Stimulated activated CD8-positive, alpha-beta memory T cell treated with anti-CD3 and anti-CD28 coated beads, Interleukin-4, amount 100 ng/mL, for 1 hour (primary cell): ENCODE results near the gene KHDC1.
"Not testable (repeated sequence)": the region's sequence is repeated elsewhere in the genome, so short reads cannot be mapped to it uniquely, and the experiment has no call there.

ENCODE experiments used
- DNase-seq, 2 donors: peaks; one replicate each; pipeline ENCODE4 v3.0.0-alpha.2; 2020; ENCODE audit warnings: low read depth in 2 of 2, low spot score in 1 of 2

KHDC1 gene

GRCh38 chr6:73262671-73263569 is at the start of gene KHDC1:
Gene KHDC1, minus strand, starts transcription at chr6:73263196. Its CDS starts 20,679 bp downstream, at chr6:73242517.
- peak; percentile 15 to 35 for DNase-seq

GRCh38 chr6:73310503-73310845 is 47.5 kb upstream of the KHDC1 start:
- DNase-seq, result not testable (repeated sequence)

- DNase-seq, result peak; percentile 17
Observed at GRCh38 chr6:73309785-73310502, 46.9 kb upstream of the KHDC1 start.

- no peak for DNase-seq
Observed at GRCh38 chr6:73309535-73309784, 46.5 kb upstream of the KHDC1 start.

- DNase-seq, result no peak
Observed at GRCh38 chr6:73308712-73309534, 45.9 kb upstream of the KHDC1 start.

- not testable (repeated sequence) for DNase-seq
Observed at GRCh38 chr6:73303773-73304172, 40.8 kb upstream of the KHDC1 start.

GRCh38 chr6:73302339-73302738 is 39.3 kb upstream of the KHDC1 start:
- no peak for DNase-seq

- DNase-seq, result no peak
Observed at GRCh38 chr6:73299151-73299971, 36.4 kb upstream of the KHDC1 start.

GRCh38 chr6:73293331-73293730 is 30.3 kb upstream of the KHDC1 start:
- no peak for DNase-seq

- no peak for DNase-seq
Observed at GRCh38 chr6:73290435-73290834, 27.4 kb upstream of the KHDC1 start.

- DNase-seq, result no peak
Observed at GRCh38 chr6:73286752-73287151, 23.8 kb upstream of the KHDC1 start.

- DNase-seq, result no peak
Observed at GRCh38 chr6:73285674-73286283, 22.8 kb upstream of the KHDC1 start.

- DNase-seq, result no peak
Observed at GRCh38 chr6:73282871-73283270, 19.9 kb upstream of the KHDC1 start.

- DNase-seq, result not testable (repeated sequence)
Observed at GRCh38 chr6:73281684-73282083, 18.7 kb upstream of the KHDC1 start.

GRCh38 chr6:73269296-73269695 is 6.3 kb upstream of the KHDC1 start:
- not testable (repeated sequence) for DNase-seq

- not testable (repeated sequence) for DNase-seq
Observed at GRCh38 chr6:73268896-73269295, 5.9 kb upstream of the KHDC1 start.

- DNase-seq, result no peak
Observed at GRCh38 chr6:73264446-73264845, 1.4 kb upstream of the KHDC1 start.

- DNase-seq, result no peak
Observed at GRCh38 chr6:73263570-73263909, 544 bp upstream of the KHDC1 start.

GRCh38 chr6:73258721-73259120 is 4.3 kb downstream of the KHDC1 start:
- DNase-seq, result no peak

GRCh38 chr6:73254323-73254722 is 8.7 kb downstream of the KHDC1 start:
- not testable (repeated sequence) for DNase-seq

GRCh38 chr6:73252703-73253102 is 10.3 kb downstream of the KHDC1 start:
- DNase-seq, result no peak
